OCI-LY7 (cell line): ENCODE data around the gene PCK1. TPM values are rescaled to one million over a fixed set of nuclear protein-coding genes. Genes with fewer than 3 reads are reported as not detected.

Source experiments
- BruUV-seq: library from RNA; stranded (reverse); fragments of 400-500 nt; replicated peaks from 2 replicates; lab custom pipeline; 2021; lab: Mats Ljungman, UMichigan
- CTCF ChIA-PET: fragments of 300-600 bp; sonication (Branson Sonifier 250); formaldehyde crosslinking; loops from one replicate; lab custom pipeline; 2022; ENCODE audit warnings: antibody characterized with exemption; ENCODE audit not compliant: unreplicated experiment; lab: Charles Lee
- POLR2A ChIA-PET: fragments of 300-600 bp; sonication (Branson Sonifier 250); formaldehyde crosslinking; loops from one replicate; lab custom pipeline; 2022; ENCODE audit warnings: antibody characterized with exemption; lab: Charles Lee
- DNase-seq: peaks from one replicate; pipeline ENCODE4 v3.0.0-alpha.2; 2015; ENCODE audit warnings: low spot score
- H2AFZ ChIP-seq: fragments of 200-600 bp; sonication (generic), shearing (Covaris generic); 2 replicates; pipeline ENCODE4 v1.6.1; 2014; ENCODE audit warnings: mild to moderate bottlenecking, antibody characterized with exemption, low read length, moderate library complexity
- H3K27ac ChIP-seq: fragments of 200-600 bp; sonication (generic); 2 replicates; pipeline ENCODE4 v1.5.1; 2014; ENCODE audit warnings: mixed run types, low read depth, mild to moderate bottlenecking, moderate library complexity, low read length, inconsistent platforms; ENCODE audit not compliant: poor library complexity, severe bottlenecking
- H3K36me3 ChIP-seq: fragments of 200-600 bp; sonication (generic); 2 replicates; pipeline ENCODE4 v1.6.1; 2014; ENCODE audit warnings: mild to moderate bottlenecking, antibody characterized with exemption, low read length, moderate library complexity, mixed read lengths; ENCODE audit not compliant: insufficient read depth
- H3K4me1 ChIP-seq: fragments of 200-600 bp; sonication (generic); 2 replicates; pipeline ENCODE4 v1.5.1; 2014; ENCODE audit warnings: mild to moderate bottlenecking, low read length; ENCODE audit not compliant: insufficient read depth, poor library complexity, severe bottlenecking
- H3K4me2 ChIP-seq: fragments of 200-600 bp; sonication (generic); 2 replicates; pipeline ENCODE4 v1.6.1; 2014; ENCODE audit warnings: mild to moderate bottlenecking, low read length
- H3K4me3 ChIP-seq: fragments of 200-600 bp; sonication (generic); 2 replicates; pipeline ENCODE4 v1.5.1; 2014; ENCODE audit warnings: mild to moderate bottlenecking, low read depth, low read length; ENCODE audit not compliant: poor library complexity, severe bottlenecking
- H3K79me2 ChIP-seq: fragments of 200-600 bp; sonication (generic); 2 replicates; pipeline ENCODE4 v1.6.1; 2016; ENCODE audit warnings: low read depth, mild to moderate bottlenecking, low read length, moderate library complexity, mixed read lengths; ENCODE audit not compliant: insufficient read depth
- H3K9me2 ChIP-seq: fragments of 200-600 bp; sonication (generic); 2 replicates; pipeline ENCODE4 v1.6.1; 2016; ENCODE audit warnings: mild to moderate bottlenecking, low read length, mixed read lengths; ENCODE audit not compliant: insufficient read depth
- H3K9me3 ChIP-seq: fragments of 200-600 bp; sonication (generic); 2 replicates; pipeline ENCODE4 v1.6.1; 2014; ENCODE audit warnings: mild to moderate bottlenecking, mixed run types, low read length, mixed read lengths
- H4K20me1 ChIP-seq: fragments of 200-600 bp; sonication (generic); 2 replicates; pipeline ENCODE4 v1.6.1; 2014; ENCODE audit warnings: mild to moderate bottlenecking, antibody characterized with exemption, low read length, moderate library complexity, mixed read lengths; ENCODE audit not compliant: insufficient read depth
- CTCF ChIP-seq: fragments of 200-600 bp; sonication (generic); conservative IDR thresholded peaks from 2 replicates; pipeline ENCODE4 v1.5.1; 2014; ENCODE audit warnings: mild to moderate bottlenecking, antibody characterized with exemption, low read length, moderate library complexity, mixed read lengths
- EZH2phosphoT487 ChIP-seq: fragments of 200-600 bp; sonication (generic); IDR thresholded peaks from 2 replicates; pipeline ENCODE4 v1.6.1; 2018; ENCODE audit warnings: low read depth, borderline replicate concordance, mild to moderate bottlenecking, mixed run types, antibody characterized with exemption, low read length, moderate library complexity, mixed read lengths
- intact Hi-C: fragments of 100-400 bp; cut with micrococcal nuclease; formaldehyde crosslinking; loops from one replicate; pipeline ENCODE4 v1.10.0; 2022; ENCODE audit not compliant: unreplicated experiment
- total RNA-seq, 2 experiments: library from RNA; depleted of rRNA in 1 of 2; stranded (reverse); fragments of >200 nt in 1 of 2; shearing (Covaris generic) in 1 of 2; gene quantifications; 2 replicates each; pipeline ENCODE4 v1.2.3, GENCODE V29; 2014 to 2022

The PCK1 gene
- total RNA-seq, 2 experiments from 2014 or later = 6.9 to 13.0 TPM

- no peak overlapping the region for H3K27ac ChIP-seq
- no peaks in the 10 kb centered on the region for H4K20me1 ChIP-seq
- H3K4me1 ChIP-seq = no peaks in the 10 kb centered on the region
- H2AFZ ChIP-seq = no peak overlapping the region
- POLR2A ChIA-PET = interaction anchor here (1.0 kb wide), 1 partner anchor 20 kb away, joined by 3 read pairs; no protein-coding TSS in a partner anchor
- no peak overlapping the region for H3K4me2 ChIP-seq
- intact Hi-C loops = no loop called here
- CTCF ChIA-PET = no interaction called here
- no TSS peak for BruUV-seq
- no peaks in the 10 kb centered on the region for H3K79me2 ChIP-seq
- H3K9me3 ChIP-seq = no peaks in the 10 kb centered on the region
- H3K9me2 ChIP-seq = no peaks in the 10 kb centered on the region
- no peak for TF ChIP-seq CTCF
- no peak for TF ChIP-seq EZH2phosphoT487
- no peak for DNase-seq
- H3K4me3 ChIP-seq = no peak overlapping the region
- H3K36me3 ChIP-seq = peaks cover 28% of the 10 kb centered on the region; the same call in 1 of the 2 replicates
Measured at GRCh38 chr20:57561356-57562279, 708 bp downstream of the PCK1 start.

DNA sequence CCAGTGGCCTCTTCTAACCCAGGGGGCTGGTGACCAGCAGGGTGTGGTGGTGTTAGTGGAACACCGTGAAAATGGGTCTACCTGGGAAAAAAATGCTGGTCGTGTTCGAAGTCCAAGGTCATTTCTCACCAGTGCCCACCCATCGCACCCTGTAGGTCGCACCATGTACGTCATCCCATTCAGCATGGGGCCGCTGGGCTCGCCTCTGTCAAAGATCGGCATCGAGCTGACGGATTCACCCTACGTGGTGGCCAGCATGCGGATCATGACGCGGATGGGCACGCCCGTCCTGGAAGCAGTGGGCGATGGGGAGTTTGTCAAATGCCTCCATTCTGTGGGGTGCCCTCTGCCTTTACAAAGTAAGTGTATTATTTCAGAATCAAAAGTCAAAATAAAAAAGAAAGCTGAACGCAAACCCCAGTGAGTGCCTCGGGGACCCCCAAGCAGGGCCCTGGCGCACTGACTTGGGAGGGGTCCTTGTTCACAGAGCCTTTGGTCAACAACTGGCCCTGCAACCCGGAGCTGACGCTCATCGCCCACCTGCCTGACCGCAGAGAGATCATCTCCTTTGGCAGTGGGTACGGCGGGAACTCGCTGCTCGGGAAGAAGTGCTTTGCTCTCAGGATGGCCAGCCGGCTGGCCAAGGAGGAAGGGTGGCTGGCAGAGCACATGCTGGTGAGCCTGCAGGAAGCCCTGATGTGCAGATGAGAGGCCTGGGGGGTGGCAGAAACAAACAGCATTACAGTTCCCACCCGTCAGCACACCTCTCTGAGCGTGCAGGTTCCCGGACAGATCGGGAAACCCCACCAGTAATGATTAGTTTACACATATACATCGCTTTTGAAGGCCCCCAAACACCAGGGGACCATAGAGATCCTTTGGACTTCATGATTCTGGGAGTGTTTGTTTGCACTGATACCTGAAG is 1.9 kb downstream of the PCK1 start:
- TF ChIP-seq EZH2phosphoT487 (no peak), CTCF (no peak)
- CTCF ChIA-PET = no interaction called here
- no TSS peak for BruUV-seq

More for the DNA sequence above, 1.9 kb downstream of the PCK1 start:
- Histone ChIP-seq H2AFZ (no peak overlapping the region), H3K4me3 (no peak overlapping the region), H3K4me2 (no peak overlapping the region), H3K27ac (no peak overlapping the region), H3K9me3 (no peaks in the 10 kb centered on the region), H3K4me1 (no peaks in the 10 kb centered on the region), H4K20me1 (no peaks in the 10 kb centered on the region), H3K36me3 (peaks cover 28% of the 10 kb centered on the region; the same call in 1 of the 2 replicates), H3K79me2 (no peaks in the 10 kb centered on the region), H3K9me2 (no peaks in the 10 kb centered on the region)
- intact Hi-C loops = no loop called here
- POLR2A ChIA-PET = interaction anchor here (1.0 kb wide), 1 partner anchor 21 kb away, joined by 3 read pairs; no protein-coding TSS in a partner anchor
- DNase-seq = no peak
